Fibroblast of lung (primary cell): ENCODE results near the gene PDE2A.

Experiments
- EZH2 ChIP-seq: IDR thresholded peaks from 2 replicates; pipeline ENCODE4 v1.5.1; 2012; ENCODE audit warnings: low read length, control low read depth, mild to moderate bottlenecking; ENCODE audit errors: missing control alignments
- TF ChIP-seq, protein P1 (sequence below), 2 donors: IDR thresholded peaks in 1 of 2; conservative IDR thresholded peaks in 1 of 2; 1 replicate in 1 of 2; 2 replicates in 1 of 2; pipeline ENCODE4 v1.5.1; 2011 to 2012; ENCODE audit warnings: low read length in 2 of 2, control low read depth in 1 of 2, inconsistent platforms in 1 of 2, low read depth in 1 of 2, mild to moderate bottlenecking in 1 of 2

GRCh38 chr11:72637198-72637597, 37.0 kb downstream of the PDE2A start:
- TF ChIP-seq, protein P1, sequence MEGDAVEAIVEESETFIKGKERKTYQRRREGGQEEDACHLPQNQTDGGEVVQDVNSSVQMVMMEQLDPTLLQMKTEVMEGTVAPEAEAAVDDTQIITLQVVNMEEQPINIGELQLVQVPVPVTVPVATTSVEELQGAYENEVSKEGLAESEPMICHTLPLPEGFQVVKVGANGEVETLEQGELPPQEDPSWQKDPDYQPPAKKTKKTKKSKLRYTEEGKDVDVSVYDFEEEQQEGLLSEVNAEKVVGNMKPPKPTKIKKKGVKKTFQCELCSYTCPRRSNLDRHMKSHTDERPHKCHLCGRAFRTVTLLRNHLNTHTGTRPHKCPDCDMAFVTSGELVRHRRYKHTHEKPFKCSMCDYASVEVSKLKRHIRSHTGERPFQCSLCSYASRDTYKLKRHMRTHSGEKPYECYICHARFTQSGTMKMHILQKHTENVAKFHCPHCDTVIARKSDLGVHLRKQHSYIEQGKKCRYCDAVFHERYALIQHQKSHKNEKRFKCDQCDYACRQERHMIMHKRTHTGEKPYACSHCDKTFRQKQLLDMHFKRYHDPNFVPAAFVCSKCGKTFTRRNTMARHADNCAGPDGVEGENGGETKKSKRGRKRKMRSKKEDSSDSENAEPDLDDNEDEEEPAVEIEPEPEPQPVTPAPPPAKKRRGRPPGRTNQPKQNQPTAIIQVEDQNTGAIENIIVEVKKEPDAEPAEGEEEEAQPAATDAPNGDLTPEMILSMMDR (conservative IDR thresholded peaks at IDR 0.05 in 1 of 2, IDR thresholded peaks at IDR 0.05 in 1 of 2; ENCODE audit: low read depth in 1 of 2, low read length in 2 of 2), result no peak
- no peak for TF ChIP-seq EZH2
